WTC11 (cell line): ENCODE results near the gene TRIM2. TPM values are rescaled to one million over a fixed set of nuclear protein-coding genes. Genes with fewer than 3 reads are reported as not detected.

Experiments
- ATAC-seq: fragments of 200-7000 bp; cut with Tn5 transposase; 2 replicates; pipeline ENCODE4 v1.10.0; 2021; ENCODE audit warnings: mild to moderate bottlenecking, moderate library complexity
- CTCF ChIA-PET: fragments of 300-600 bp; sonication (Branson Sonifier 250); formaldehyde crosslinking; loops from one replicate; lab custom pipeline; 2021; ENCODE audit warnings: antibody characterized with exemption; lab: Charles Lee
- POLR2A ChIA-PET: fragments of 350-600 bp; sonication (Branson Sonifier 250); formaldehyde crosslinking; loops from one replicate; lab custom pipeline; 2021; ENCODE audit warnings: antibody characterized with exemption; lab: Charles Lee
- DNase-seq: peaks from one replicate; pipeline ENCODE4 v3.0.0; 2021; ENCODE audit warnings: low spot score
- H3K27ac Mint-ChIP-seq: 2 replicates; pipeline ENCODE4 v1.8.0; 2021; ENCODE audit warnings: mixed read lengths
- H3K27me3 Mint-ChIP-seq: 2 replicates; pipeline ENCODE4 v1.8.0; 2021; ENCODE audit warnings: low read depth, mild to moderate bottlenecking, moderate library complexity, mixed read lengths
- H3K36me3 Mint-ChIP-seq: 2 replicates; pipeline ENCODE4 v1.8.0; 2021; ENCODE audit warnings: mixed read lengths
- H3K4me1 Mint-ChIP-seq: 2 replicates; pipeline ENCODE4 v1.8.0; 2022; ENCODE audit warnings: mixed read lengths
- H3K4me3 Mint-ChIP-seq: 2 replicates; pipeline ENCODE4 v1.8.0; 2021; ENCODE audit warnings: mild to moderate bottlenecking, moderate library complexity, mixed read lengths
- H3K9me3 Mint-ChIP-seq: 2 replicates; pipeline ENCODE4 v1.8.0; 2021; ENCODE audit warnings: mixed read lengths
- ARID4B ChIP-seq: sonication (generic); formaldehyde crosslinking; IDR thresholded peaks from 2 replicates; pipeline ENCODE4 v1.8.0; 2023; ENCODE audit warnings: missing genetic modification reagents, mild to moderate bottlenecking, borderline replicate concordance
- ATF1 ChIP-seq: sonication (generic); formaldehyde crosslinking; IDR thresholded peaks from 2 replicates; pipeline ENCODE4 v1.8.1; 2023; ENCODE audit warnings: mild to moderate bottlenecking, moderate library complexity, missing genetic modification reagents
- ATF2 ChIP-seq: sonication (generic); formaldehyde crosslinking; IDR thresholded peaks from 2 replicates; pipeline ENCODE4 v1.8.1; 2022; ENCODE audit warnings: low read depth, missing genetic modification reagents, borderline replicate concordance
- CBFB ChIP-seq: sonication (generic); formaldehyde crosslinking; IDR thresholded peaks from 2 replicates; pipeline ENCODE4 v1.8.1; 2022; ENCODE audit warnings: mild to moderate bottlenecking, low read depth, missing genetic modification reagents
- CREB1 ChIP-seq: sonication (generic); formaldehyde crosslinking; IDR thresholded peaks from 2 replicates; pipeline ENCODE4 v1.8.0; 2023; ENCODE audit warnings: mild to moderate bottlenecking, missing genetic modification reagents
- E2F1 ChIP-seq: sonication (generic); formaldehyde crosslinking; IDR thresholded peaks from 2 replicates; pipeline ENCODE4 v1.8.0; 2022; ENCODE audit warnings: mild to moderate bottlenecking, missing genetic modification reagents
- E2F4 ChIP-seq: sonication (generic); formaldehyde crosslinking; IDR thresholded peaks from 2 replicates; pipeline ENCODE4 v1.8.1; 2022; ENCODE audit warnings: low read depth, mild to moderate bottlenecking, moderate library complexity, missing genetic modification reagents, borderline replicate concordance
- FOXJ3 ChIP-seq: sonication (generic); formaldehyde crosslinking; IDR thresholded peaks from 2 replicates; pipeline ENCODE4 v1.9.0; 2021; ENCODE audit warnings: missing genetic modification reagents, mild to moderate bottlenecking, borderline replicate concordance
- GABPB1 ChIP-seq: sonication (generic); formaldehyde crosslinking; IDR thresholded peaks from 2 replicates; pipeline ENCODE4 v1.8.1; 2023; ENCODE audit warnings: mild to moderate bottlenecking, missing genetic modification reagents
- HMGA2 ChIP-seq: fragments of 250-450 bp; sonication (Bioruptor Pico); IDR thresholded peaks from 2 replicates; pipeline ENCODE4 v1.4.0; 2021; ENCODE audit warnings: mild to moderate bottlenecking, moderate library complexity
- IRF2 ChIP-seq: sonication (generic); formaldehyde crosslinking; IDR thresholded peaks from 2 replicates; pipeline ENCODE4 v1.8.0; 2022; ENCODE audit warnings: low read depth, missing genetic modification reagents, borderline replicate concordance
- MAX ChIP-seq: sonication (generic); formaldehyde crosslinking; IDR thresholded peaks from 2 replicates; pipeline ENCODE4 v1.8.0; 2022; ENCODE audit warnings: mild to moderate bottlenecking, missing genetic modification reagents
- NFE2L1 ChIP-seq: sonication (generic); formaldehyde crosslinking; IDR thresholded peaks from 2 replicates; pipeline ENCODE4 v1.8.1; 2023; ENCODE audit warnings: missing genetic modification reagents
- NR3C1 ChIP-seq: sonication (generic); formaldehyde crosslinking; conservative IDR thresholded peaks from 2 replicates; pipeline ENCODE4 v1.8.1; 2023; ENCODE audit warnings: low read depth, mild to moderate bottlenecking, missing genetic modification reagents
- OVOL2 ChIP-seq: fragments of 250-450 bp; sonication (Bioruptor Pico); IDR thresholded peaks from 2 replicates; pipeline ENCODE4 v1.9.0; 2021; ENCODE audit warnings: mild to moderate bottlenecking, borderline replicate concordance
- PREB ChIP-seq: sonication (generic); formaldehyde crosslinking; IDR thresholded peaks from 2 replicates; pipeline ENCODE4 v1.8.1; 2022; ENCODE audit warnings: mild to moderate bottlenecking, missing genetic modification reagents, moderate library complexity, borderline replicate concordance
- RELA ChIP-seq: sonication (generic); formaldehyde crosslinking; IDR thresholded peaks from 2 replicates; pipeline ENCODE4 v1.8.1; 2022; ENCODE audit warnings: missing genetic modification reagents, mild to moderate bottlenecking, borderline replicate concordance
- SMAD3 ChIP-seq: sonication (generic); formaldehyde crosslinking; IDR thresholded peaks from 2 replicates; pipeline ENCODE4 v1.8.0; 2022; ENCODE audit warnings: missing genetic modification reagents, mild to moderate bottlenecking, borderline replicate concordance
- SOX15 ChIP-seq: fragments of 250-450 bp; sonication (Bioruptor Pico); IDR thresholded peaks from 2 replicates; pipeline ENCODE4 v1.9.0; 2021; ENCODE audit warnings: mild to moderate bottlenecking
- TEAD1 ChIP-seq: sonication (generic); formaldehyde crosslinking; IDR thresholded peaks from 2 replicates; pipeline ENCODE4 v1.8.0; 2022; ENCODE audit warnings: mild to moderate bottlenecking, missing genetic modification reagents
- ZNF263 ChIP-seq: sonication (generic); formaldehyde crosslinking; IDR thresholded peaks from 2 replicates; pipeline ENCODE4 v1.8.1; 2022; ENCODE audit warnings: low read depth, mild to moderate bottlenecking, moderate library complexity, missing genetic modification reagents
- ZNF416 ChIP-seq: fragments of 250-450 bp; sonication (Bioruptor Pico); IDR thresholded peaks from 2 replicates; pipeline ENCODE4 v1.9.0; 2021; ENCODE audit warnings: mild to moderate bottlenecking, inconsistent platforms
- ZNF423 ChIP-seq: fragments of 250-450 bp; sonication (Bioruptor Pico); IDR thresholded peaks from 2 replicates; pipeline ENCODE4 v2.1.2; 2022; ENCODE audit warnings: mild to moderate bottlenecking, moderate library complexity
- ZNF671 ChIP-seq: fragments of 250-450 bp; sonication (Bioruptor Pico); IDR thresholded peaks from 2 replicates; pipeline ENCODE4 v1.8.0; 2021; ENCODE audit warnings: mild to moderate bottlenecking
- total RNA-seq: library from RNA; stranded (reverse); gene quantifications from 3 replicates; pipeline ENCODE4 v1.2.3, GENCODE V29; 2021

The TRIM2 gene
- total RNA-seq, 1 experiment from 2014 or later = 54.5 TPM

GRCh38 chr4:153375303-153375702 lies 171.1 kb downstream of the TRIM2 start:
- H3K4me1 Mint-ChIP-seq = no peaks in the 10 kb centered on the region
- no peak overlapping the region for H3K4me3 Mint-ChIP-seq
- ChIA-PET CTCF (interaction anchor here (1.2 kb wide), 1 partner anchor 58 kb away, joined by 3 read pairs; no protein-coding TSS in a partner anchor), POLR2A (no interaction called here)
- H3K27me3 Mint-ChIP-seq = no peaks in the 10 kb centered on the region
- DNase-seq (no peak), ATAC-seq (no peak)
- no peak overlapping the region for H3K27ac Mint-ChIP-seq
- H3K9me3 Mint-ChIP-seq = peaks cover 19% of the 10 kb centered on the region
- TF ChIP-seq MAX (CRISPR knock-in tag) (no peak), ZNF423 (CRISPR knock-in tag) (no peak), HMGA2 (CRISPR knock-in tag) (no peak), RELA (CRISPR knock-in tag) (no peak), OVOL2 (no peak), ZNF671 (no peak), ATF1 (no peak), SMAD3 (CRISPR knock-in tag) (no peak), NFE2L1 (CRISPR knock-in tag) (no peak), ATF2 (CRISPR knock-in tag) (no peak), GABPB1 (CRISPR knock-in tag) (no peak), TEAD1 (CRISPR knock-in tag) (no peak)
- peaks cover 32% of the 10 kb centered on the region for H3K36me3 Mint-ChIP-seq

- DNase-seq (no peak), ATAC-seq (peak; percentile 46)
- H3K36me3 Mint-ChIP-seq = peaks cover 10% of the 10 kb centered on the region
- H3K9me3 Mint-ChIP-seq = no peaks in the 10 kb centered on the region
- no peak for TF ChIP-seq ZNF263 (CRISPR knock-in tag)
- TF ChIP-seq E2F4 (CRISPR knock-in tag) = no peak
- TF ChIP-seq CBFB (CRISPR knock-in tag) = no peak
- no peak for TF ChIP-seq TEAD1 (CRISPR knock-in tag)
- no peak for TF ChIP-seq ZNF416 (CRISPR knock-in tag)
- TF ChIP-seq IRF2 (CRISPR knock-in tag) = no peak
- TF ChIP-seq SOX15 (CRISPR knock-in tag) = no peak
- no peak for TF ChIP-seq NR3C1
- H3K27ac Mint-ChIP-seq = peak overlapping the region; percentile 84
- peaks cover 10% of the 10 kb centered on the region for H3K4me1 Mint-ChIP-seq
- H3K27me3 Mint-ChIP-seq = no peaks in the 10 kb centered on the region
- no peak overlapping the region for H3K4me3 Mint-ChIP-seq
- CTCF ChIA-PET = no interaction called here
- POLR2A ChIA-PET = no interaction called here
Observed at GRCh38 chr4:153383131-153383530, 178.9 kb downstream of the TRIM2 start.

GRCh38 chr4:153384160-153384559 lies 179.9 kb downstream of the TRIM2 start:
- POLR2A ChIA-PET = no interaction called here
- CTCF ChIA-PET = interaction anchor here (0.6 kb wide), 1 partner anchor 327 kb away, joined by 5 read pairs; no protein-coding TSS in a partner anchor
- Mint-ChIP-seq H3K27me3 (no peaks in the 10 kb centered on the region), H3K9me3 (no peaks in the 10 kb centered on the region), H3K4me3 (no peak overlapping the region), H3K27ac (no peak overlapping the region), H3K36me3 (peaks cover 10% of the 10 kb centered on the region), H3K4me1 (peaks cover 10% of the 10 kb centered on the region)
- DNase-seq (no peak), ATAC-seq (no peak)
- no peak for TF ChIP-seq ARID4B (CRISPR knock-in tag)
- TF ChIP-seq SOX15 (CRISPR knock-in tag) = no peak
- no peak for TF ChIP-seq FOXJ3
- no peak for TF ChIP-seq CREB1
- TF ChIP-seq PREB (CRISPR knock-in tag) = no peak
- TF ChIP-seq E2F1 (CRISPR knock-in tag) = no peak
- no peak for TF ChIP-seq HMGA2 (CRISPR knock-in tag)
